CD14-positive monocyte (primary cell): ENCODE measurements around the gene ZNF846. TPM values are rescaled to one million over a fixed set of nuclear protein-coding genes. Genes with fewer than 3 reads are reported as not detected.

Experiments used
- DNase-seq, 3 donors: peaks; one replicate each; pipeline ENCODE4 v3.0.0-alpha.2; 2011 to 2022
- H2AFZ ChIP-seq: 2 replicates; pipeline ENCODE4 v1.6.0; 2012; ENCODE audit warnings: mild to moderate bottlenecking, low read depth, low read length, inconsistent platforms; ENCODE audit not compliant: insufficient read depth, poor library complexity, severe bottlenecking
- H3K27ac ChIP-seq, 2 donors: 1 replicate in 1 of 2; 2 replicates in 1 of 2; pipeline ENCODE4 v1.5.1; 2012 to 2013; ENCODE audit warnings: low read length in 2 of 2, control low read depth in 1 of 2, inconsistent platforms in 1 of 2, low read depth in 1 of 2, mild to moderate bottlenecking in 1 of 2
- H3K27me3 ChIP-seq, 2 donors: one replicate each; pipeline versions ENCODE4 v1.6.0 to v1.6.1; 2011 to 2013; ENCODE audit warnings: low read length in 2 of 2; ENCODE audit not compliant: control insufficient read depth in 2 of 2, insufficient read depth in 2 of 2
- H3K36me3 ChIP-seq, 2 donors: replicated peaks in 1 of 2; 1 replicate in 1 of 2; 2 replicates in 1 of 2; pipeline versions ENCODE4 v1.5.1 to v1.6.1; 2012 to 2013; ENCODE audit warnings: low read length in 2 of 2, control low read depth in 1 of 2, inconsistent platforms in 1 of 2, mild to moderate bottlenecking in 1 of 2; ENCODE audit not compliant: insufficient read depth in 2 of 2, control insufficient read depth in 1 of 2
- H3K4me1 ChIP-seq, 2 donors: 1 replicate in 1 of 2; 2 replicates in 1 of 2; pipeline versions ENCODE4 v1.5.1 to v1.6.1; 2012 to 2013; ENCODE audit warnings: low read length in 2 of 2, control low read depth in 1 of 2, inconsistent platforms in 1 of 2, mild to moderate bottlenecking in 1 of 2, moderate library complexity in 1 of 2; ENCODE audit not compliant: insufficient read depth in 2 of 2, control insufficient read depth in 1 of 2
- H3K4me2 ChIP-seq: replicated peaks from 2 replicates; pipeline ENCODE3; 2012; ENCODE audit warnings: low read length, moderate library complexity, mild to moderate bottlenecking; ENCODE audit not compliant: poor library complexity, severe bottlenecking; ENCODE audit errors: extremely low read depth
- H3K4me3 ChIP-seq, 3 experiments: fragments of 200-600 bp in 1 of 3; sonication (generic) in 1 of 3; replicated peaks in 1 of 3; 1 replicate in 2 of 3; 2 replicates in 1 of 3; pipeline ENCODE4 v1.5.1; 2011 to 2013; ENCODE audit warnings: low read length in 3 of 3, mild to moderate bottlenecking in 3 of 3, control low read depth in 2 of 3, low read depth in 2 of 3, inconsistent platforms in 1 of 3, moderate library complexity in 1 of 3
- H3K79me2 ChIP-seq: 2 replicates; pipeline ENCODE4 v1.6.0; 2012; ENCODE audit warnings: mild to moderate bottlenecking, control low read depth, inconsistent platforms, low read length, moderate library complexity; ENCODE audit not compliant: insufficient read depth
- H3K9ac ChIP-seq: 2 replicates; pipeline ENCODE4 v1.6.0; 2017; ENCODE audit warnings: low read length, mild to moderate bottlenecking; ENCODE audit not compliant: insufficient read depth, poor library complexity, severe bottlenecking
- H3K9me3 ChIP-seq, 2 donors: replicated peaks in 1 of 2; 1 replicate in 1 of 2; 2 replicates in 1 of 2; pipeline versions ENCODE4 v1.5.1 to v1.6.1; 2012 to 2013; ENCODE audit warnings: low read length in 2 of 2, control low read depth in 1 of 2; ENCODE audit not compliant: control insufficient read depth in 1 of 2, insufficient read depth in 1 of 2
- H4K20me1 ChIP-seq: 2 replicates; pipeline ENCODE4 v1.6.0; 2012; ENCODE audit warnings: mild to moderate bottlenecking, low read length, control low read depth, moderate library complexity; ENCODE audit not compliant: insufficient read depth
- H3K27ac Mint-ChIP-seq, 7 donors: one replicate each; pipeline ENCODE4 v1.8.0; 2020; ENCODE audit warnings: mild to moderate bottlenecking in 7 of 7, mixed read lengths in 7 of 7, moderate library complexity in 6 of 7, inconsistent platforms in 2 of 7
- H3K27me3 Mint-ChIP-seq, 3 donors: one replicate each; pipeline ENCODE4 v1.8.0; 2021 to 2022; ENCODE audit warnings: low read depth in 3 of 3, mild to moderate bottlenecking in 3 of 3, mixed read lengths in 3 of 3, moderate library complexity in 3 of 3, inconsistent platforms in 1 of 3
- H3K36me3 Mint-ChIP-seq, 2 donors: one replicate each; pipeline ENCODE4 v1.8.0; 2020; ENCODE audit warnings: mixed read lengths in 2 of 2, inconsistent platforms in 1 of 2, mild to moderate bottlenecking in 1 of 2
- H3K4me1 Mint-ChIP-seq: one replicate; pipeline ENCODE4 v1.8.0; 2020; ENCODE audit warnings: mild to moderate bottlenecking, mixed read lengths
- H3K4me3 Mint-ChIP-seq, 2 donors: one replicate each; pipeline ENCODE4 v1.8.0; 2020; ENCODE audit warnings: mild to moderate bottlenecking in 2 of 2, mixed read lengths in 2 of 2, moderate library complexity in 1 of 2
- H3K9me3 Mint-ChIP-seq, 7 donors: one replicate each; pipeline ENCODE4 v1.8.0; 2020 to 2022; ENCODE audit warnings: mixed read lengths in 7 of 7, mild to moderate bottlenecking in 6 of 7, moderate library complexity in 6 of 7, inconsistent platforms in 2 of 7
- WGBS: methylation state at CpG from one replicate; pipeline ENCODE4 v1.1.5; 2013; ENCODE audit warnings: missing lambda C conversion rate; ENCODE audit not compliant: insufficient coverage; 5-methylcytosine and 5-hydroxymethylcytosine counted together
- intact Hi-C, 2 donors: fragments of 100-400 bp; cut with micrococcal nuclease; formaldehyde crosslinking; loops; one replicate each; pipeline versions ENCODE4 v1.15.0 to v1.15.1; 2023
- polyA plus RNA-seq, 3 donors: library from polyadenylated mRNA; depleted of rRNA in 1 of 3; unstranded in 2 of 3; stranded (reverse) in 1 of 3; fragments of 300-500 nt in 2 of 3; fragments of >200 nt in 1 of 3; fragmentation: Illumina TruSeq in 2 of 3; gene quantifications; 1 replicate in 2 of 3; 2 replicates in 1 of 3; pipeline ENCODE4 v1.2.3, GENCODE V29; 2012 to 2021
- TF ChIP-seq, protein P1 (sequence below): fragments of 200-600 bp; IDR thresholded peaks from one replicate; pipeline ENCODE4 v1.8.0; 2022; ENCODE audit warnings: antibody characterized with exemption, mild to moderate bottlenecking

The ZNF846 gene
- polyA plus RNA-seq, 3 donors = 2.5 to 6.9 (median 6.5) TPM

- Histone ChIP-seq H3K4me3 (peak overlapping the region in 2 of 3 experiments; percentile 39 to 65), H3K9me3 (peaks cover 23 to 34% of the 10 kb centered on the region in 2 donors), H4K20me1 (no peaks in the 10 kb centered on the region), H3K9ac (peak overlapping the region; percentile 54), H3K4me2 (peak overlapping the region; percentile 55), H3K36me3 (no peaks in the 10 kb centered on the region), H2AFZ (peak overlapping the region; percentile 89), H3K79me2 (no peaks in the 10 kb centered on the region), H3K27me3 (no peaks in the 10 kb centered on the region), H3K4me1 (peaks cover 8 to 17% of the 10 kb centered on the region in 2 donors), H3K27ac (peak overlapping the region; percentile 56 to 86)
- Mint-ChIP-seq H3K9me3 (peaks cover 31 to 64% (median 45%) of the 10 kb centered on the region in 7 donors), H3K27me3 (no peaks in the 10 kb centered on the region), H3K36me3 (peaks cover 0 to 7% of the 10 kb centered on the region in 2 donors), H3K27ac (peak overlapping the region; percentile 66 to 91 (median 83)), H3K4me3 (peak overlapping the region; percentile 31 to 77), H3K4me1 (peaks cover 12% of the 10 kb centered on the region)
- DNase-seq = peak; percentile 3 to 17 (median 4)
- no CpG with 5 or more reads among the region's 1 CpG for WGBS
- TF ChIP-seq, protein P1, sequence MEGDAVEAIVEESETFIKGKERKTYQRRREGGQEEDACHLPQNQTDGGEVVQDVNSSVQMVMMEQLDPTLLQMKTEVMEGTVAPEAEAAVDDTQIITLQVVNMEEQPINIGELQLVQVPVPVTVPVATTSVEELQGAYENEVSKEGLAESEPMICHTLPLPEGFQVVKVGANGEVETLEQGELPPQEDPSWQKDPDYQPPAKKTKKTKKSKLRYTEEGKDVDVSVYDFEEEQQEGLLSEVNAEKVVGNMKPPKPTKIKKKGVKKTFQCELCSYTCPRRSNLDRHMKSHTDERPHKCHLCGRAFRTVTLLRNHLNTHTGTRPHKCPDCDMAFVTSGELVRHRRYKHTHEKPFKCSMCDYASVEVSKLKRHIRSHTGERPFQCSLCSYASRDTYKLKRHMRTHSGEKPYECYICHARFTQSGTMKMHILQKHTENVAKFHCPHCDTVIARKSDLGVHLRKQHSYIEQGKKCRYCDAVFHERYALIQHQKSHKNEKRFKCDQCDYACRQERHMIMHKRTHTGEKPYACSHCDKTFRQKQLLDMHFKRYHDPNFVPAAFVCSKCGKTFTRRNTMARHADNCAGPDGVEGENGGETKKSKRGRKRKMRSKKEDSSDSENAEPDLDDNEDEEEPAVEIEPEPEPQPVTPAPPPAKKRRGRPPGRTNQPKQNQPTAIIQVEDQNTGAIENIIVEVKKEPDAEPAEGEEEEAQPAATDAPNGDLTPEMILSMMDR = no peak
- intact Hi-C loops = no loop called here
Observed at GRCh38 chr19:9709305-9709704, 59.2 kb downstream of the ZNF846 start.

DNA sequence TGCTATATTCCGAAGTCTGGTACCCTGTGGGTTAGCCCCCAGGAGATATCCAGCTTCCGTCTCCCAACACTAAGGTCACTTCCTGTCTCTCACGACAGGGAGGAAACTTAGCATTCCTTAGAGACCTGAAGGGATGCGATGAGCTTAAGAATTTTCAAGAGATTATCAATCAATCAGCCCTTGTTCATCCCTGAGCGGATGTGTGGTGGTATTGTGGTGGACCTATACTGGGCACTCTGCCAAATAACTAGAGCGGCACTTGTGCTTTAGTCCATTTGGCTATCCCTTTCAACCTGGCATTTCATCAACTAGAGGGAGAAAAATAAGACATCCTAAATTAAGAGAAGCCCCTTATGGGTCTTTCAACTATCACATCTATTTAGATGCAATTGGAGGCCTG lies 62.7 kb downstream of the ZNF846 start:
- Mint-ChIP-seq H3K36me3 (peaks cover 0 to 7% of the 10 kb centered on the region in 2 donors), H3K4me1 (peaks cover 12% of the 10 kb centered on the region), H3K4me3 (no peak overlapping the region), H3K27me3 (peaks cover 0 to 2% (median 2%) of the 10 kb centered on the region in 3 donors), H3K9me3 (peaks cover 22 to 50% (median 29%) of the 10 kb centered on the region in 7 donors), H3K27ac (no peak overlapping the region)
- 83% methylated on average over 1 of the region's 6 CpGs for WGBS
- Histone ChIP-seq H2AFZ (no peak overlapping the region), H3K4me3 (no peak overlapping the region), H3K4me1 (peaks cover 8 to 17% of the 10 kb centered on the region in 2 donors), H4K20me1 (no peaks in the 10 kb centered on the region), H3K9ac (no peak overlapping the region), H3K36me3 (no peaks in the 10 kb centered on the region), H3K27me3 (no peaks in the 10 kb centered on the region), H3K27ac (no peak overlapping the region), H3K4me2 (no peak overlapping the region), H3K79me2 (no peaks in the 10 kb centered on the region), H3K9me3 (peaks cover 5 to 27% of the 10 kb centered on the region in 2 donors)
- DNase-seq = no peak
- intact Hi-C loops = no loop called here
- TF ChIP-seq, protein P1 = no peak
